Subcutaneous abdominal adipose tissue (tissue), 5 donors: ENCODE results near the gene CHMP1B.

Experiments
- H3K27ac ChIP-seq: one replicate; pipeline ENCODE4 v1.7.0; 2013; ENCODE audit warnings: low read depth, mild to moderate bottlenecking, inconsistent platforms, low read length, moderate library complexity
- H3K27me3 ChIP-seq, 5 donors: one replicate each; pipeline ENCODE4 v1.7.0; 2013; ENCODE audit warnings: low read length in 5 of 5, inconsistent platforms in 1 of 5; ENCODE audit not compliant: control insufficient read depth in 5 of 5, insufficient read depth in 4 of 5
- H3K36me3 ChIP-seq, 5 donors: one replicate each; pipeline ENCODE4 v1.7.0; 2013; ENCODE audit warnings: low read length in 5 of 5; ENCODE audit not compliant: control insufficient read depth in 5 of 5, insufficient read depth in 5 of 5
- H3K4me1 ChIP-seq, 5 donors: one replicate each; pipeline ENCODE4 v1.7.0; 2013; ENCODE audit warnings: low read length in 5 of 5, mild to moderate bottlenecking in 3 of 5, moderate library complexity in 1 of 5; ENCODE audit not compliant: control insufficient read depth in 5 of 5, insufficient read depth in 5 of 5
- H3K4me3 ChIP-seq, 5 donors: one replicate each; pipeline ENCODE4 v1.7.0; 2013; ENCODE audit warnings: low read length in 5 of 5, low read depth in 1 of 5
- H3K9ac ChIP-seq, 5 donors: one replicate each; pipeline ENCODE4 v1.7.0; 2013; ENCODE audit warnings: low read length in 5 of 5, mild to moderate bottlenecking in 4 of 5, moderate library complexity in 3 of 5
- H3K9me3 ChIP-seq, 5 donors: one replicate each; pipeline ENCODE4 v1.7.0; 2013; ENCODE audit warnings: low read length in 5 of 5; ENCODE audit not compliant: control insufficient read depth in 5 of 5
- donor health status: healthy.
- donor health status: healthy.
- donor health status: healthy.
- donor health status: healthy.
- donor health status: healthy.

Gene CHMP1B

DNA sequence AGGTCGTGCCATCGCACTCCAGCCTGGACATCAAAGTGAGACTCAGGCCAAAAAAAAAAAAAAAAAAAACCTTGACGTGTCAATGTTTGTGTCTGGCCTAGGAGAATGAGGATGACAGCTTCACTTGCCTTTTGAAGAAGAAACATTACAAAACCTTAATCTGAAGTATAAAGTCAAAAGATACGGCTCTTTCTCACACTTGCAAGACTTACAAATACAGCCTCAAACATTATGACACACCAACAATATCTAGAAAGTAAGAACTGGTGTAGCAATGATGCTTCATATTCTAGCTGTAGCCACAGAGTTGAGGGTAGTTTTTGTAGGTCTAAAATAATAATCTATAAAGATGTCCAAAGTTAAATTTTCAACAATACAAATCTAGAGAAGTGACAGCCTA, 31.4 kb downstream of the CHMP1B start:
- H3K27me3 ChIP-seq = no peaks in the 10 kb centered on the region
- H3K36me3 ChIP-seq = peaks cover 10 to 51% (median 42%) of the 10 kb centered on the region in 5 donors
- H3K9ac ChIP-seq = no peak overlapping the region
- H3K9me3 ChIP-seq = no peaks in the 10 kb centered on the region
- H3K4me1 ChIP-seq = peaks cover 0 to 6% (median 0%) of the 10 kb centered on the region in 5 donors
- no peak overlapping the region for H3K4me3 ChIP-seq
- H3K27ac ChIP-seq = no peak overlapping the region

DNA sequence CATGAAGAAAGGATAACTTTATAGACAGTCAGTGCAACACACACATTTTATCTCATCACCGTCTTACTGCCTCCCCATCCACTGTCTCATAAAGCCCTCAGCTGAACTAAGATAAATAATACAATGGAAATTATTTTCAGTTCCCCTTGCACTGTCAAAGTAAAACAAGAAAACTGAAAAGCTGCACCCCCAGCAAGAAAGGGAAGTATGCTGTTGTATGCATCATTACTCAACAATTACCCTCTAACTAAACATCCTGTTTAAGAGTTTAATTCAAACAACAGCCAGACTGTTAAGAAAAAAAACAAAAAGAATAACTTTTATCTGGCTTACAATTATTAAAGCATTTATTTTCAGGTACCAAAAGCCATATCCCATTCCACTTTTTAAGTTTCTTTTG, 31.9 kb downstream of the CHMP1B start:
- H3K4me1 ChIP-seq = peaks cover 0 to 6% (median 0%) of the 10 kb centered on the region in 5 donors
- H3K36me3 ChIP-seq = peaks cover 11 to 53% (median 48%) of the 10 kb centered on the region in 5 donors
- H3K9ac ChIP-seq = no peak overlapping the region
- no peaks in the 10 kb centered on the region for H3K27me3 ChIP-seq
- no peak overlapping the region for H3K4me3 ChIP-seq
- H3K9me3 ChIP-seq = no peaks in the 10 kb centered on the region
- H3K27ac ChIP-seq = no peak overlapping the region

DNA sequence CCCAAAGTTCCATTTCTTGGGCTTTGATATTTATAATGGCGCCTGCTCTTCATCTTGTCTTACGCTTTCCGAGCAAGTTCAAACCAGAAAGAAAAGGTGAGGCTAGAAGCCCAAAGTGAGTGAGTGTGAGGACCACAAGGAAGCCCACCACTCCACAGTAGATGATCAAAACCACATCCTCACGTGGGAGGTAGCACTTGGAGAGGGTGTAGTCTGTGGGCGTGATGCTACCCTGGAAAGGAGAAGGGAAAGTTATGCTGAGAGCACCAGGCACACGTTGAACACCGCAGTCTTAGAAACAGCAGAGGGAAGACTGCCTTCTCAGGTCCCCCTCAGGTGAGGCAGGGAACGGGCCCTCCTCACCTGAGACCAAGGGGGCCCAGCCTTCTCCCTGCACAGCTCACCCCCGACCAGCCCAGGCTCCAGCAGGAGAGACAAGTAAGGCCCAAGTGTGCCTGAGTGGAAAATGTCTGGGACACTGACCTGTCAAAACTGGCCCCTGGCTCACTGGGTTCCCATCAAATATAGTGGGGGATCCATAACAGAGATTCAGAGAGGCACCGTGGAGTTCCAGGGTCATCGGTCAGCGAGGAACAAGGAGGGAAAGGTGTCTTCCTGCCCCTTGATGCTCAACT, 33.3 kb downstream of the CHMP1B start:
- H3K4me1 ChIP-seq = peaks cover 0 to 6% (median 0%) of the 10 kb centered on the region in 5 donors
- H3K4me3 ChIP-seq = no peak overlapping the region
- no peak overlapping the region for H3K27ac ChIP-seq
- no peaks in the 10 kb centered on the region for H3K9me3 ChIP-seq
- no peak overlapping the region for H3K9ac ChIP-seq
- no peaks in the 10 kb centered on the region for H3K27me3 ChIP-seq
- peaks cover 16 to 66% (median 60%) of the 10 kb centered on the region in 5 donors for H3K36me3 ChIP-seq

DNA sequence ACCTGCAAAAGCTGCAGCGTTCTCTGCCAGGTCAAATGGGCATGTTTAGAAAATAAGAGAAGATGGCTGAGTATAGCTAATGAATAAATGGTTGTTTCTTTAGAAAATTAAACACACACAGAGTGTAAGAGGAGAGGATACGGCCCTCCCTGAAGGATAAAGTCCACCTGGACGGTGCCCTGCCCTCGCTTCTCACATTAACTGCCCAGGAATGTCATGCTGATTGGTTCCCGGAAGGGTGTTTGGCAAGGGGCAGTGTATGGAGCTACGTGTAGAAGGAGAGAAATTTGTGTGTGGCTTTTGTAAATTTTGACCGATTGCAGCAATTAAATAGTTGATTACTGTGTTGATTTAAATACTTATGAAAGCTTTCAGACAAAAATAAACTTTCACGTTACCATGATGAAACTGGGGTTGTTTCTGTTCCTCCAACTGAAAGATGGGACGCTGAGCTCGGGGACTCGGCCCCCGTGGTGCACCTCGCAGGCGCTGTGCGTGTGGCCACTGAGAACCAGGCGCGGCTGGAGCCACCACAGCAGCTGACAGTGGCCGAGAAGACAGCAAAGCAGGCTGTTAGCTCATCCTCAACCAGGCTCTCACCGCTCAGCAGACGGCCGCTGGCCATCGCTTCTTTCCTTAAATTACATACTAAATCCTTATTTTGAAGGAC, 34.2 kb downstream of the CHMP1B start:
- Histone ChIP-seq H3K4me3 (no peak overlapping the region), H3K36me3 (peaks cover 16 to 72% (median 67%) of the 10 kb centered on the region in 5 donors), H3K9ac (no peak overlapping the region), H3K27me3 (no peaks in the 10 kb centered on the region), H3K9me3 (no peaks in the 10 kb centered on the region), H3K4me1 (peaks cover 0 to 6% (median 0%) of the 10 kb centered on the region in 5 donors), H3K27ac (no peak overlapping the region)

DNA sequence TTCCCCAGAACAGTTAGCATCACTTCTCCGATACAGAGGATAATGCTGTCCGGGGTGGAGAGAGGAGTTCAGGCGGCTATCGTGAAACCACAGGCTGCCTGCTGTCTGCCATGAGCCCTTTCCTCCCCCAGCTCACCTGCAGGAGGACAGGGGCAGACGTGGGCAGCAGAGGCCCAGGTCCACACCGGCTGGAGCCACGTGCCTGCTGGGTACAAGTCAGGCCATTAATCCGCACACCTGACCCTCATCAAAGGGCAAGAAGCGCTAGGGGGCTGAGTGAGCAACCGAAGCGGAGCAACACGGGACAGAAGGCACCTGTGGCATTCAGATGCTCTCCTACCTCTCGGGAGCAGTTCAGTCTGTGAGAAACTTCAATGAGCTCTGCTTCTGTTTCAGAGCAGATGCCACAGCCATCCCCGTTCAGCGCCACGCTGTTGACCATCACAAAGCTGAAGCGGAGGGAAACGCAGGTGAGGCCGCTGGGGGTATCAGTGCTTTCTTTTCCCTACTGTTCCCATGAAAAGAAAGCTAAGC, 35.4 kb downstream of the CHMP1B start:
- peaks cover 21 to 67% (median 60%) of the 10 kb centered on the region in 5 donors for H3K36me3 ChIP-seq
- H3K9me3 ChIP-seq = no peaks in the 10 kb centered on the region
- no peak overlapping the region for H3K9ac ChIP-seq
- no peak overlapping the region for H3K27ac ChIP-seq
- no peaks in the 10 kb centered on the region for H3K27me3 ChIP-seq
- no peak overlapping the region for H3K4me3 ChIP-seq
- H3K4me1 ChIP-seq = peaks cover 0 to 6% (median 0%) of the 10 kb centered on the region in 5 donors

DNA sequence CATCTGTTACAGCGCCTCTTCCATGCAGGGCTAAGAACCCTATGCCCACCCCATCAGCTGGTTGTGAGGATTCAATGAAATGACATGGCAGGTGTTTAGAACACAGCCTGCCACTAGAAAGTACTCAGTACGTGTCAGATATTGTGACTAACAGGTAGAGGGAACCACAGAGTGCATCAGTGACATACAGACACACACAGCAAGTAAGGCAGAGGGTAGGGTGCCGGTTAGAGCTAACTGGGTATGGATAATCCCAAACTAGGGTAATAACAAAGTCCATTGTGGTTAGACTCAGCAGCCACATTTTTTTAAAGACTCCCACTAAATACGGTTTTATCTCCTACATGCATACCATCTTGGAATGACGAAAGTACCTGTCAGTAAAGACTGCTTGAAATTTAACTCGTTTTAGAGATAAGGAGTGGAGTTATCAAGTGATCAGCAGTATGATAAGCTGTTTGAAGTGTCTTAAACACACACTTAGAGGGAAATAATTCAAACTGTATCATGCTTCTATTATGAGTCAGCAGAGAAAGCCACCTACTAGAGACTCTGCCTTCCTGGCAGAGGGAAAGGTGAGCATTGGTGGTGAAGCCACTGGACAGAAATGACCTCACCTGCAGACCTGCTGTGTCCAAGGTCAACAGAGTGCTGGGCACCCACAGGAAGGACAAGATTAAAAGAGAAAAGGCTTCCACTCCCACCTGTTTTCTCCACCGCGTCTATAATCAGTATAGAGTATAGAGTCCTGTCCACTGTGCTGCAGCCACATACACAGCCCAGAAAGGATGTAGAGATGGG, 36.3 kb downstream of the CHMP1B start:
- Histone ChIP-seq H3K9me3 (no peaks in the 10 kb centered on the region), H3K4me3 (no peak overlapping the region), H3K4me1 (peaks cover 0 to 6% (median 0%) of the 10 kb centered on the region in 5 donors), H3K27ac (no peak overlapping the region), H3K36me3 (peaks cover 18 to 71% (median 62%) of the 10 kb centered on the region in 5 donors), H3K27me3 (no peaks in the 10 kb centered on the region), H3K9ac (no peak overlapping the region)

DNA sequence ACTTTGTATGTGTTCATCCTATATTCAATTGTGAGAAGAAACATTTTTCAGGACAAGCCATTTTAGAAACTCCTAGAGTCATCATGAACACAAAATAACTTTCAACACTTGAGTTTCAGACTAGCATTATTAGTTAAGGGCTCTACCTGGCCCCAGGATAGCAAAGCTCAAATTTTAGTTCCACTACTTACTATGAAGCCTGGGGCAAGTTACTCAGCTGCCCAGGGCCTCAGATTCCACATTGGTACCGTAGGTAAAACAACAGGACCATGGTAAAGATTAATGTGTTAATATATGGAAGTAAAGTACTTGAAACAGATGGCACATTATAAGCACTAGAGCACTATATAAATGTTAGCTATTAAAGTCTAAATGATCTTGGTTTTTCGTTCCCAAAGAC, 37.5 kb downstream of the CHMP1B start:
- Histone ChIP-seq H3K9me3 (no peaks in the 10 kb centered on the region), H3K9ac (no peak overlapping the region), H3K27me3 (no peaks in the 10 kb centered on the region), H3K36me3 (peaks cover 18 to 83% (median 72%) of the 10 kb centered on the region in 5 donors), H3K4me1 (peaks cover 0 to 9% (median 4%) of the 10 kb centered on the region in 5 donors), H3K27ac (no peak overlapping the region), H3K4me3 (no peak overlapping the region)

DNA sequence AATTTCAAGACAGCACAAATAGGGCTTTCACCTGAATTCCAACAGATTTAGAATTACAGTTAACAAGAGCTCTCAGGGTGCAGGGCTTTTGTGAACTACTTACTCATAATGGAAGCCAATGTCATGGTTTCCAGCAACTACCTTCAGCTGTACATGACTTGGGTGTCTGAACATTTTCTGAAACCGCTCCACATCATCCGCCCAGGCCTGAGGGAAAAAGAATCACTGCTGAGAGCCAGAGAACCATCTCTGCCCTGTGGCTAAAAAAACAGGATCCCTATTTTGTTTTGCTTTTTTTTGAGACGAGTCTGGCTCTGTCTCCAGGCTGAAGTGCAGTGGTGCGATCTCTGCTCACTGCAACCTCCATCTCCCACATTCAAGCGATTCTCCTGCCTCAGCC, 38.1 kb downstream of the CHMP1B start:
- Histone ChIP-seq H3K9me3 (no peaks in the 10 kb centered on the region), H3K4me3 (no peak overlapping the region), H3K9ac (no peak overlapping the region), H3K36me3 (peaks cover 15 to 78% (median 66%) of the 10 kb centered on the region in 5 donors), H3K27me3 (no peaks in the 10 kb centered on the region), H3K4me1 (peaks cover 0 to 10% (median 6%) of the 10 kb centered on the region in 5 donors), H3K27ac (no peak overlapping the region)

DNA sequence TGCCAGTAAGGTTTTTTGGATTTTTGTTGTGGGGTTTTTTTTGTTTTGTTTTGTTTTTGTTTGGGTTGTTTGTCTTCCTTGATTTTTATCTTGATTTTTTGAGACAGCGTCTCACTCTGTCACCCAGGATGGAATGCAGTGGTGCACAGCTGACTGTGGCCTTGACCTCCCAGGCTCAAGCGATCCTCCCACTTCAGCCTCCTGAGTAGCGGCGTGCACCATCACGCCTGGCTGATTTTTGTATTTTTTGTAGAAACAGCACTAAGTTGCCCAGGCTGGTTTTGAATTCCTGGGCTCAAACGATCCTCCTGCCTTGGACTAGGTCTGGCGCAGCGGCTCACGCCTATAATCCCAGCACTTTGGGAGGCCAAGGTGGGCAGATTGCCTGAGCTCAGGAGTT, 40.5 kb downstream of the CHMP1B start:
- peaks cover 0 to 10% (median 6%) of the 10 kb centered on the region in 5 donors for H3K4me1 ChIP-seq
- peaks cover 15 to 73% (median 60%) of the 10 kb centered on the region in 5 donors for H3K36me3 ChIP-seq
- no peaks in the 10 kb centered on the region for H3K9me3 ChIP-seq
- no peak overlapping the region for H3K27ac ChIP-seq
- H3K27me3 ChIP-seq = no peaks in the 10 kb centered on the region
- no peak overlapping the region for H3K4me3 ChIP-seq
- H3K9ac ChIP-seq = no peak overlapping the region
